Amniotic stem cell (primary cell): ENCODE data around the gene HVCN1.

Source experiments
- DNase-seq: peaks from one replicate; lab custom pipeline; 2025; lab: John Stamatoyannopoulos, UW

Gene HVCN1

GRCh38 chr12:110616471-110617115 is 72.3 kb downstream of the HVCN1 start:
- no peak for DNase-seq

- no peak for DNase-seq
Measured at GRCh38 chr12:110615171-110615570, 73.7 kb downstream of the HVCN1 start.

GRCh38 chr12:110613771-110614684 is 74.9 kb downstream of the HVCN1 start, which contains the start of gene TCTN1:
Gene TCTN1, plus strand, starts transcription at chr12:110614129. Its CDS starts 54 bp downstream, at chr12:110614183.
- peak; percentile 90 for DNase-seq

- no peak for DNase-seq
Measured at GRCh38 chr12:110613071-110613770, 75.7 kb downstream of the HVCN1 start.

- DNase-seq: no peak
Measured at GRCh38 chr12:110606253-110606611, 82.7 kb downstream of the HVCN1 start.

- DNase-seq: peak; percentile 24
Measured at GRCh38 chr12:110602085-110602814, 86.7 kb downstream of the HVCN1 start.

GRCh38 chr12:110600254-110600653 is 88.7 kb downstream of the HVCN1 start:
- peak; percentile 6 for DNase-seq

- no peak for DNase-seq
Measured at GRCh38 chr12:110599334-110599733, 89.6 kb downstream of the HVCN1 start.
